ENCODE measurements around the gene CFAP97D2.

The CFAP97D2 gene

GRCh38 chr13:114152285-114152645 lies 26.8 kb upstream of the CFAP97D2 start:
- no peak for TF ChIP-seq CTCF (IDR thresholded peaks at IDR 0.05; ENCODE audit: low read depth, low read length)
- DNase-seq (ENCODE audit: low read depth, low spot score), result no peak
- in situ Hi-C loops (cut with HindIII; ENCODE audit: low sequenced_read_pairs), result no loop called here
- H3K4me3 ChIP-seq (ENCODE audit: low read depth, low read length), result no peak overlapping the region

GRCh38 chr13:114152831-114153371 lies 26.2 kb upstream of the CFAP97D2 start:
- in situ Hi-C loops (cut with HindIII; ENCODE audit: low sequenced_read_pairs), result no loop called here
- no peak overlapping the region for H3K4me3 ChIP-seq (ENCODE audit: low read depth, low read length)
- no peak for TF ChIP-seq CTCF (IDR thresholded peaks at IDR 0.05; ENCODE audit: low read depth, low read length)
- no peak for DNase-seq (ENCODE audit: low read depth, low spot score)

GRCh38 chr13:114153485-114154080 lies 25.5 kb upstream of the CFAP97D2 start:
- no peak for DNase-seq (ENCODE audit: low read depth, low spot score)
- no peak overlapping the region for H3K4me3 ChIP-seq (ENCODE audit: low read depth, low read length)
- no peak for TF ChIP-seq CTCF (IDR thresholded peaks at IDR 0.05; ENCODE audit: low read depth, low read length)
- in situ Hi-C loops (cut with HindIII; ENCODE audit: low sequenced_read_pairs), result no loop called here

GRCh38 chr13:114154476-114154875 lies 24.6 kb upstream of the CFAP97D2 start:
- in situ Hi-C loops (cut with HindIII; ENCODE audit: low sequenced_read_pairs), result no loop called here

GRCh38 chr13:114155320-114155719 lies 23.7 kb upstream of the CFAP97D2 start:
- DNase-seq (ENCODE audit: low read depth, low spot score), result no peak
- no peak for TF ChIP-seq CTCF (IDR thresholded peaks at IDR 0.05; ENCODE audit: low read depth, low read length)
- H3K4me3 ChIP-seq (ENCODE audit: low read depth, low read length), result no peak overlapping the region
- in situ Hi-C loops (cut with HindIII; ENCODE audit: low sequenced_read_pairs), result no loop called here

More at GRCh38 chr13:114154476-114154875, 24.6 kb upstream of the CFAP97D2 start:
- DNase-seq (ENCODE audit: low read depth, low spot score), result no peak
- H3K4me3 ChIP-seq (ENCODE audit: low read depth, low read length), result no peak overlapping the region
- no peak for TF ChIP-seq CTCF (IDR thresholded peaks at IDR 0.05; ENCODE audit: low read depth, low read length)

GRCh38 chr13:114155926-114156883 lies 22.9 kb upstream of the CFAP97D2 start:
- H3K4me3 ChIP-seq (ENCODE audit: low read depth, low read length), result no peak overlapping the region
- TF ChIP-seq CTCF (IDR thresholded peaks at IDR 0.05; ENCODE audit: low read depth, low read length), result no peak
- no peak for DNase-seq (ENCODE audit: low read depth, low spot score)
- in situ Hi-C loops (cut with HindIII; ENCODE audit: low sequenced_read_pairs), result no loop called here
